HG02852 (cell line): ENCODE data around the gene ECM1.

Source experiments
- ATAC-seq: cut with Tn5 transposase; IDR thresholded peaks from one replicate; pipeline ENCODE4 v1.9.1; 2021; ENCODE audit warnings: mild to moderate bottlenecking, moderate library complexity; ENCODE audit not compliant: unreplicated experiment

Gene ECM1

DNA sequence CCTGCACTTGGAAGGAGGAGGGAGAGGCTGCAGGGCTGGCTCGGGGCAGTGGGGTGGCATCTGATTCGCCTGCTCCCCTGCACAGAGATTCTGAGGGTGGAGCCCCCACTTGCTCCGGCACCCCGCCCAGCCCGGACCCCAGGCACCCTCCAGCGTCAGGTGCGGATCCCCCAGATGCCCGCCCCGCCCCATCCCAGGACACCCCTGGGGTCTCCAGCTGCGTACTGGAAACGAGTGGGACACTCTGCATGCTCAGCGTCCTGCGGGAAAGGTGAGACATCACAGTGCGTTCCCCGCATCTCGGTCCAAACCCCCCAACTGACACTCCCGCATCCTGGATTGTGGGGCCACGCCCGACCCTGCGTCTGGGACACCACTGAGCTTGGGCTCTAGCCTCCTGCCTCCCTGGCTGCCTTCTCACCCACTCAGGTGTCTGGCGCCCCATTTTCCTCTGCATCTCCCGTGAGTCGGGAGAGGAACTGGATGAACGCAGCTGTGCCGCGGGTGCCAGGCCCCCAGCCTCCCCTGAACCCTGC lies 49.2 kb downstream of the ECM1 start:
- ATAC-seq: no peak

DNA sequence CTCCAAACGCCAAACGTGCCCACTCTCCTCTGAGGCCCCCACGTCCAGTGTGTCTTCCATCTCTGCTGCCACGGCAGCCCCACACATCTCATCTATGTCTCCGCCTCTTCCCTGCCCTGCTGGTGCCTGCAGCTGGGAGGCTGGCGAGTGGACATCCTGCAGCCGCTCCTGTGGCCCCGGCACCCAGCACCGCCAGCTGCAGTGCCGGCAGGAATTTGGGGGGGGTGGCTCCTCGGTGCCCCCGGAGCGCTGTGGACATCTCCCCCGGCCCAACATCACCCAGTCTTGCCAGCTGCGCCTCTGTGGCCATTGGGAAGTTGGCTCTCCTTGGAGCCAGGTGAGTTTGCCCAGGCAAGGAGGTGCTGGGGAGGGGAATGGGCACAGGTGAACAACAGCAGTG lies 49.9 kb downstream of the ECM1 start:
- no peak for ATAC-seq

DNA sequence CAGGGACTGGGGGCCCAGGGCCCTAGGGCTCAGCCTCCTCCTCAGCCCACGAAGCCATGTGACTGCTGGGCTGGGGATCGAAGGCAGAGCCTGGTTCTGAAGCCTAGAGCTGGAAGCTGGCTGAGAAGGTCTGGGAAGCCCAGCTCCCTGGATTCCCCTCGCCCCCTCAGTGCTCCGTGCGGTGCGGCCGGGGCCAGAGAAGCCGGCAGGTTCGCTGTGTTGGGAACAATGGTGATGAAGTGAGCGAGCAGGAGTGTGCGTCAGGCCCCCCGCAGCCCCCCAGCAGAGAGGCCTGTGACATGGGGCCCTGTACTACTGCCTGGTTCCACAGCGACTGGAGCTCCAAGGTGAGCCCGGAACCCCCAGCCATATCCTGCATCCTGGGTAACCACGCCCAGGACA lies 50.4 kb downstream of the ECM1 start:
- ATAC-seq: no peak

DNA sequence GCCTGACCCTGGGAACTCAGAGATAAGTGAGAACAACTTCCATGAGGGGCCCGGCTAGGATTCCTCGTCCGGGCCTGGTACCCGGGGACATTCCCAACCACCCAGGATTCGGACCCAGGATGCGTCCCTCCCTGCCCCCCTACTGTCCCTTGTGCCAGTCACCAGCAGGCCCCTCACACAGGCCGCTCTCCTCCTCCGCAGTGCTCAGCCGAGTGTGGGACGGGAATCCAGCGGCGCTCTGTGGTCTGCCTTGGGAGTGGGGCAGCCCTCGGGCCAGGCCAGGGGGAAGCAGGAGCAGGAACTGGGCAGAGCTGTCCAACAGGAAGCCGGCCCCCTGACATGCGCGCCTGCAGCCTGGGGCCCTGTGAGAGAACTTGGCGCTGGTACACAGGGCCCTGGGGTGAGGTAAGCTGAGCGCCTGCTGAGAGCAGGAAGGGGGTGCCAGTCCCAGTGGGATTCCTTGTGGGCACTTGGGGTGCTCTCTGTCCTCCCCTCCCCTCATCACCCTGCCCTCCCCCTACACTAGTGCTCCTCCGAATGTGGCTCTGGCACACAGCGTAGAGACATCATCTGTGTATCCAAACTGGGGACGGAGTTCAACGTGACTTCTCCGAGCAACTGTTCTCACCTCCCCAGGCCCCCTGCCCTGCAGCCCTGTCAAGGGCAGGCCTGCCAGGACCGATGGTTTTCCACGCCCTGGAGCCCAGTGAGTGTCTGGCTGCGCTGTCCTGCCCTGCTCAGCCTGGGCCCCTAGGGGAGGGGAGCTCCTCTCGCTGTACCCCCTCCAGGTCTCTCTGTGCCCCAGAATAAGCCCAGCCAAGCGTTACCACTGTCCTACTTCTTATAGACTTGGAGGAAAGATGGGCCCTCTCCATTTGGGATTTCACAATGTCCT lies 51.1 kb downstream of the ECM1 start:
- ATAC-seq: no peak

DNA sequence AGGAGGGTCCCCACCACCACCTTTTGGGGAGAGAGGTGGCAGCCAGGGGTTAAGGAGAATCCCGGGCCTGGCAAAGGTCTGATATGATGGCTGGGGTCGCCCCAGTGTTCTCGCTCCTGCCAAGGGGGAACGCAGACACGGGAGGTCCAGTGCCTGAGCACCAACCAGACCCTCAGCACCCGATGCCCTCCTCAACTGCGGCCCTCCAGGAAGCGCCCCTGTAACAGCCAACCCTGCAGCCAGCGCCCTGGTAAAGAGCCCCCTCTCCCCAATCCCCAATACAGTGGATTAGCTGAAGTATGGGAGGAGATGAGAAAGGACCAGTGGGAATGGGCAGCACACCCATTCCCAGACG lies 51.7 kb downstream of the ECM1 start:
- no peak for ATAC-seq

DNA sequence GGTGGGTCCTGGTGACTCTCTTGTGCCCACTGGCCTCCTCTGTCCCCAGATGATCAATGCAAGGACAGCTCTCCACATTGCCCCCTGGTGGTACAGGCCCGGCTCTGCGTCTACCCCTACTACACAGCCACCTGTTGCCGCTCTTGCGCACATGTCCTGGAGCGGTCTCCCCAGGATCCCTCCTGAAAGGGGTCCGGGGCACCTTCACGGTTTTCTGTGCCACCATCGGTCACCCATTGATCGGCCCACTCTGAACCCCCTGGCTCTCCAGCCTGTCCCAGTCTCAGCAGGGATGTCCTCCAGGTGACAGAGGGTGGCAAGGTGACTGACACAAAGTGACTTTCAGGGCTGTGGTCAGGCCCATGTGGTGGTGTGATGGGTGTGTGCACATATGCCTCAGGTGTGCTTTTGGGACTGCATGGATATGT lies 52.1 kb downstream of the ECM1 start:
- ATAC-seq: no peak

DNA sequence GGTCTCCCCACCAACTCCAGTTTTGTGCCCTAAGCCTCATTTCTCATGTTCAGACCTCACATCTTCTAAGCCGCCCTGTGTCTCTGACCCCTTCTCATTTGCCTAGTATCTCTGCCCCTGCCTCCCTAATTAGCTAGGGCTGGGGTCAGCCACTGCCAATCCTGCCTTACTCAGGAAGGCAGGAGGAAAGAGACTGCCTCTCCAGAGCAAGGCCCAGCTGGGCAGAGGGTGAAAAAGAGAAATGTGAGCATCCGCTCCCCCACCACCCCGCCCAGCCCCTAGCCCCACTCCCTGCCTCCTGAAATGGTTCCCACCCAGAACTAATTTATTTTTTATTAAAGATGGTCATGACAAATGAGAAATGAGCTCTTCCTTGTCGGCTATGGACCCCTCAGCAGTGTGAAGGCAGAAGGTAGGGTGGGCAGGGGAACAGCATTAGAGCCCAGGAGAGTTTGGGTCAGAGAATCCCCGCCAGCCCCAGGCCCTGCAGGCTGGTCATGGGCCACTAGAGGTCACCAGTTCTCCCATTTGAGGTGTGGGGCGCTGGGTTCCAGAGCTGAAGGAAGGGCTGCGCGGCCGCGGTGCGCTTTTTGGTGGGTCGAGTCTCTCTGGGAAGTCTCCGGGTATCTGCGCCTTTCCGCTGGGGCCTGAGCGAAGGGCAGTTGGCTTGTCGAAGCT lies 52.8 kb downstream of the ECM1 start:
- peak; percentile 34 for ATAC-seq

DNA sequence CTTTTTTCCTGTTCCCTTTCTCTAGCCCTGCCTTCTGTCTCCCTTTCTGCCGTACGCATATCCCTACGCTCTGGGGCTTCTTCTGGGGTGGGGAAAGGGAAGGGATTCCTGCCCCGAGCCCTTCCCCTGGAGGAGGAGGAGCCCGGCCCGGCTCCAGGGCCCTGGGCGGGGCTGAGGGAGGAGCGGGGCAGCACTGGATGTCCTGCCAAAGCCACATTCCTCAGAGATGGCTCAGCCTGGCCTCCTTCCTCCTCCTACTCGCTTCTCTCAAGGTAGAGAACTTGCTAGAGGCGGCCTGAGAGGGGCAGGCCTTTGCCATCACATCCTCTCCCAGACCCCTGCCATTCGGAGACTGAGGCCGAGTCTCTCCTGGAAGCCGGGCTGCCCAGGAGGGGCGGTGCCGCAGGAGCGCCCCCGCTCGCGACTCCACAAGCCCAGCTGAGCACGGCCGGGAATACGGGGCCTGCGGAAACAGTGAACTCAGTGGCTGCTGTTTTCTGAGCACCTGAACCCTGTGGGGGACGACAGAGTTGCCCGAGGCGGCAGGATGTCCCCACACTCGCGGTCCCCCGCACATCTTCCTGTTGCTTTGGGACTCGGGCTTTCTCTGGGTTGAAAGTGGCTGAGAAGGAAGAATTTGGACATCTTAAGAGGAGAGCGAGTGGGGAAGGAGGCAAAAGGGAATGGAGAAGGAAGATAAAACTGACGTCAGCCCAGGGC lies 53.5 kb downstream of the ECM1 start:
- ATAC-seq: peak; percentile 16

DNA sequence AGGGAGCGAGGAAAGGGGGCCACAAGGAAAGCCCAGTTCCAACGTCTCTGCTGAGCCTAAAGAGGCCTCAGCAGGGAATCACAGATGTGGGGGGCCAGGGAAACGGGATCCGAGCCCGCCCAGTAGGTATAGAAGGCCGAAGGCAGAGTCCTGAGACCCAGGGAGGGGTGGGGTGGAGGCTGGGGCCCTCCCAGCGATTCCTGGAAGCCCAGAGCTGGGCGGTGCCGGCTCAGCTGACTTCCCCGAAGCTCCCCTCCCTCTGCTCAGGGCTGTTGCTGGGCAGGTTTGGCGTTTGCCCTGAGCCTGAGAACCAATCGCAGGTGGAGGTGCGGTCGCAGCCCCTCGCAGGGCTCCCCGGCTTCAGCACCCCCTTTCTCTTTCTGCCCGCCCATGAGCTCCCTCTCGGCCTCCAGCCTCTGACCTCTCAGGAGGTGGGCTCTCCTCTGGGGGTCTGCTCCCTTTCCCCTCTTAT lies 54.1 kb downstream of the ECM1 start:
- peak; percentile 32 for ATAC-seq

DNA sequence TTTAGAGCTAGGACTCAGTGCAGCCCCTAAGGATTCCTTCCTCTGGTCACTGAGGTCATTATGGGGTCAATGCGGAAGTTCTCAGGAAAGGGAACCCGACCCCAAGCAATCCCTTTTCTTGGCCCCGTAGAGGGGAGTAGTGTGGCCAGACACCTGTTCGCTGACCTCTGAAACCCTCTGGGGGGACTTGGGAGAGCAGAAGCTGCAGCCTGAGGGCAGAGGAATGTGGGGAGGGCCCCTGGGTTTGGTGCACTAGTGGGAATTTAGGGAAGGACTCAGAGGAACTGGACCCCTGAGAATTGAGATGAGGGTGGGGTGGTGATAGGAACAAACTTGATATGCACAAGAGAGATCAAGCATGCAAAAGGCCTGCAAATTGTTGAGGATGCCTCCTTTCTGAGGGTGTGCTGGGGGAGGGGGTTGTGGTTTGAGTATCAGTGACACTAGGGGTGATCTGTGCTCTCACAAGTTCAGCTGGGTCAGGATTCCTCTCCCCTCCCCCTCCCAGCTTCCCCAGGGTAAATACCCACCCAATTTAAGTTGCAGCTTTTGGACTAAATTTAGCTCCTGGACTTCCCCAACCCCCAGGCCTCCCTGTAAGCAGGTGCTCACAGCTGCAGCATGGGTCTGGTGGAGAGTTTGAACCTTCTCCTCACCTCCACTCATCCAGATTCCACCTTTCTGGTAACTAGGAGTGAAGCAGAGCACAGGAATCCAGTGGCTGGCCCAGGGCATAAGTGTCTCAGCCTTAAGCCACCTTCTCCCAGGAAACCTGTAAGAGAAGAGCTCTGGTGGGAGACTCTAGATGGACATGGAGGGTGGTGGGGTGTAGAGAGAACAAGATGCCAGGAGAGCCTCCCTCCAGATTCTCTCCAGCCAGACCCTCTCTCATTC lies 54.8 kb downstream of the ECM1 start:
- ATAC-seq: peak; percentile 46
